IMR-90 (cell line): Measurements from ENCODE around the gene RADIL. TPM values are rescaled to one million over a fixed set of nuclear protein-coding genes. Genes with fewer than 3 reads are reported as not detected.

ENCODE experiments used
- ATAC-seq: fragments of 200-7000 bp; cut with Tn5 transposase; 2 replicates; pipeline ENCODE4 v1.9.1; 2020; ENCODE audit warnings: low read depth, mild to moderate bottlenecking, moderate library complexity
- BruUV-seq: library from RNA; stranded (reverse); fragments of 400-500 nt; replicated peaks from 2 replicates; lab custom pipeline; 2021; lab: Mats Ljungman, UMichigan
- CTCF ChIA-PET: fragments of 300-600 bp; formaldehyde crosslinking; extraction: SDS; loops from one replicate; lab custom pipeline; 2021; ENCODE audit warnings: antibody characterized with exemption; lab: Yijun Ruan, JAX
- POLR2A ChIA-PET: fragments of 300-600 bp; sonication (Branson Sonifier 250); formaldehyde crosslinking; loops from one replicate; lab custom pipeline; 2022; ENCODE audit warnings: antibody characterized with exemption; ENCODE audit not compliant: unreplicated experiment; lab: Charles Lee
- DNase-seq: peaks from one replicate; pipeline ENCODE4 v3.0.0; 2013
- H2AFZ ChIP-seq: replicated peaks from 2 replicates; pipeline ENCODE3; 2013; ENCODE audit warnings: low read length, mild to moderate bottlenecking; ENCODE audit not compliant: poor library complexity
- H2AK5ac ChIP-seq: 2 replicates; pipeline ENCODE4 v1.6.1; 2013; ENCODE audit warnings: low read depth, low read length, inconsistent platforms
- H2AK9ac ChIP-seq: replicated peaks from 2 replicates; pipeline ENCODE3; 2013; ENCODE audit warnings: mild to moderate bottlenecking, low read depth, low read length, moderate library complexity; ENCODE audit not compliant: poor library complexity
- H2BK120ac ChIP-seq: 2 replicates; pipeline ENCODE4 v1.6.1; 2013; ENCODE audit warnings: low read depth, low read length, inconsistent platforms
- H2BK15ac ChIP-seq: 3 replicates; pipeline ENCODE4 v1.6.1; 2013; ENCODE audit warnings: low read depth, low read length, inconsistent platforms
- H2BK20ac ChIP-seq: 2 replicates; pipeline ENCODE4 v1.6.1; 2013; ENCODE audit warnings: low read depth, mild to moderate bottlenecking, inconsistent platforms, low read length, moderate library complexity
- H2BK5ac ChIP-seq: 2 replicates; pipeline ENCODE4 v1.6.1; 2013; ENCODE audit warnings: mild to moderate bottlenecking, low read depth, low read length, inconsistent platforms; ENCODE audit not compliant: poor library complexity, severe bottlenecking
- H3K14ac ChIP-seq: replicated peaks from 2 replicates; pipeline ENCODE4 v1.6.1; 2013; ENCODE audit warnings: low read depth, low read length, inconsistent platforms
- H3K18ac ChIP-seq: 2 replicates; pipeline ENCODE4 v1.6.1; 2013; ENCODE audit warnings: low read depth, low read length, control low read depth
- H3K23ac ChIP-seq: 2 replicates; pipeline ENCODE4 v1.6.1; 2013; ENCODE audit warnings: low read depth, low read length, inconsistent platforms
- H3K27ac ChIP-seq: 2 replicates; pipeline ENCODE4 v1.5.1; 2013; ENCODE audit warnings: mild to moderate bottlenecking, control low read depth, low read length; ENCODE audit not compliant: insufficient read depth
- H3K27me3 ChIP-seq: 2 replicates; pipeline ENCODE4 v1.6.1; 2013; ENCODE audit warnings: low read length; ENCODE audit not compliant: control insufficient read depth, insufficient read depth
- H3K36me3 ChIP-seq: 2 replicates; pipeline ENCODE4 v1.6.1; 2013; ENCODE audit warnings: low read length, mixed read lengths; ENCODE audit not compliant: control insufficient read depth, insufficient read depth
- H3K4ac ChIP-seq: 2 replicates; pipeline ENCODE4 v1.6.1; 2013; ENCODE audit warnings: low read depth, low read length, inconsistent platforms
- H3K4me1 ChIP-seq: 2 replicates; pipeline ENCODE4 v1.6.1; 2013; ENCODE audit warnings: low read length, mixed read lengths; ENCODE audit not compliant: control insufficient read depth, insufficient read depth
- H3K4me2 ChIP-seq: 2 replicates; pipeline ENCODE4 v1.6.1; 2013; ENCODE audit warnings: low read depth, mild to moderate bottlenecking, control low read depth, low read length, moderate library complexity
- H3K4me3 ChIP-seq: 2 replicates; pipeline ENCODE4 v1.5.1; 2013; ENCODE audit warnings: low read depth, mild to moderate bottlenecking, control low read depth, low read length, moderate library complexity; ENCODE audit not compliant: insufficient read depth
- H3K56ac ChIP-seq: 2 replicates; pipeline ENCODE4 v1.6.1; 2013; ENCODE audit warnings: low read length, inconsistent platforms; ENCODE audit not compliant: insufficient read depth; ENCODE audit errors: extremely low read depth
- H3K79me1 ChIP-seq, 2 experiments: 2 replicates each; pipeline ENCODE4 v1.6.1; 2013; ENCODE audit warnings: low read length in 2 of 2, inconsistent platforms in 1 of 2, low read depth in 1 of 2
- H3K9ac ChIP-seq: 2 replicates; pipeline ENCODE4 v1.6.1; 2013; ENCODE audit warnings: low read depth, low read length, control low read depth
- H3K9me1 ChIP-seq: 2 replicates; pipeline ENCODE4 v1.6.1; 2013; ENCODE audit warnings: low read length, inconsistent platforms; ENCODE audit not compliant: insufficient read depth
- H3K9me3 ChIP-seq: 2 replicates; pipeline ENCODE4 v1.6.1; 2013; ENCODE audit warnings: low read length; ENCODE audit not compliant: control insufficient read depth, insufficient read depth
- H4K20me1 ChIP-seq: 2 replicates; pipeline ENCODE4 v1.6.1; 2013; ENCODE audit warnings: low read length, inconsistent platforms; ENCODE audit not compliant: insufficient read depth
- H4K5ac ChIP-seq: 2 replicates; pipeline ENCODE4 v1.6.1; 2013; ENCODE audit warnings: mild to moderate bottlenecking, low read depth, low read length, control low read depth
- H4K8ac ChIP-seq, 2 experiments: 2 replicates each; pipeline ENCODE4 v1.6.1; 2013; ENCODE audit warnings: low read depth in 2 of 2, low read length in 2 of 2, control low read depth in 1 of 2, inconsistent platforms in 1 of 2
- H4K91ac ChIP-seq: 2 replicates; pipeline ENCODE4 v1.6.1; 2013; ENCODE audit warnings: low read depth, low read length, inconsistent platforms; ENCODE audit not compliant: insufficient read depth
- ELK1 ChIP-seq: fragments of 150-350 bp; IDR thresholded peaks from 2 replicates; pipeline ENCODE4 v1.6.1; 2016; ENCODE audit warnings: low read depth, mild to moderate bottlenecking, low read length, moderate library complexity, borderline replicate concordance
- MAFK ChIP-seq: IDR thresholded peaks from 2 replicates; pipeline ENCODE4 v1.6.1; 2012; ENCODE audit warnings: low read depth, low read length, improper control_type of control experiment
- MXI1 ChIP-seq: IDR thresholded peaks from 2 replicates; pipeline ENCODE4 v1.6.1; 2012; ENCODE audit warnings: low read depth, mild to moderate bottlenecking, low read length, moderate library complexity, borderline replicate concordance
- RAD21 ChIP-seq: IDR thresholded peaks from 2 replicates; pipeline ENCODE4 v1.6.1; 2012; ENCODE audit warnings: low read length, improper control_type of control experiment
- RCOR1 ChIP-seq: IDR thresholded peaks from 2 replicates; pipeline ENCODE4 v1.6.1; 2012; ENCODE audit warnings: mild to moderate bottlenecking, low read length, improper control_type of control experiment; ENCODE audit not compliant: insufficient replicate concordance
- WGBS, 2 experiments: methylation state at CpG; one replicate each; pipeline versions ENCODE4 v1.1.5 to v1.1.7; 2013; ENCODE audit warnings: missing lambda C conversion rate in 2 of 2; ENCODE audit not compliant: insufficient read length in 1 of 2; ENCODE audit errors: extremely low coverage in 2 of 2; 5-methylcytosine and 5-hydroxymethylcytosine counted together
- dilution Hi-C: fragments of 300-500 bp; cut with HindIII; formaldehyde crosslinking; loops from one replicate; pipeline ENCODE4 v1.14.3; 2018; ENCODE audit warnings: low sequenced_read_pairs; ENCODE audit not compliant: unreplicated experiment
- in situ Hi-C: fragments of 300-500 bp; cut with MboI; formaldehyde crosslinking; loops from 3 replicates; pipeline ENCODE4 v1.14.3; 2019; ENCODE audit warnings: low sequenced_read_pairs, inconsistent platforms, mixed read lengths
- intact Hi-C: fragments of 100-400 bp; cut with micrococcal nuclease; formaldehyde crosslinking; loops from 2 replicates; pipeline ENCODE4 v1.10.0; 2022
- polyA plus RNA-seq, 3 experiments: library from polyadenylated mRNA; depleted of rRNA; stranded (reverse); fragments of >200 nt; gene quantifications; 2 replicates each; pipeline ENCODE4 v1.2.3, GENCODE V29; 2012; ENCODE audit warnings: low replicate concordance in 1 of 3
- total RNA-seq: library from RNA; depleted of rRNA; stranded (reverse); fragments of >200 nt; gene quantifications from 2 replicates; pipeline ENCODE4 v1.2.3, GENCODE V29; 2012

Gene RADIL
- total and polyA plus RNA-seq, 2 of the 4 experiments (the other 2 are of a cell fraction), result 0.18 to 0.48 TPM

GRCh38 chr7:4790516-4790991 is 93.0 kb downstream of the RADIL start:
- BruUV-seq, result no TSS peak
- DNase-seq, result no peak
- Histone ChIP-seq H3K4me2 (no peak overlapping the region), H3K56ac (no peak overlapping the region), H2BK5ac (no peak overlapping the region), H3K4me1 (no peaks in the 10 kb centered on the region), H4K5ac (no peak overlapping the region), H4K91ac (no peak overlapping the region), H4K20me1 (no peaks in the 10 kb centered on the region), H4K8ac (no peak overlapping the region), H2AFZ (no peak overlapping the region), H3K9me1 (0 out of 2 replicates have a peak, but pooled peaks cover 3% of the 10 kb centered on the region), H3K23ac (no peak overlapping the region), H3K36me3 (peaks cover 60% of the 10 kb centered on the region), H2BK15ac (no peak overlapping the region), H3K9me3 (no peaks in the 10 kb centered on the region), H3K4me3 (no peak overlapping the region), H2BK120ac (no peak overlapping the region), H3K4ac (no peak overlapping the region), H3K9ac (no peak overlapping the region), H3K27me3 (no peaks in the 10 kb centered on the region), H2AK9ac (no peak overlapping the region), H2AK5ac (no peak overlapping the region), H3K18ac (no peak overlapping the region), H2BK20ac (no peak overlapping the region), H3K27ac (no peak overlapping the region), H3K14ac (no peak overlapping the region), H3K79me1 (no peaks in the 10 kb centered on the region)
- intact Hi-C loops, result no loop called here
- ChIA-PET POLR2A (no interaction called here), CTCF (no interaction called here)
- dilution Hi-C loops, result no loop called here
- WGBS, 2 experiments, result 98% methylated on average over 15 of the region's 24 CpGs; no CpG with 5 or more reads in 1 of the 2 experiments
- no peak for ATAC-seq
- TF ChIP-seq MXI1 (no peak), RAD21 (no peak), ELK1 (no peak), RCOR1 (no peak), MAFK (no peak)
- in situ Hi-C loops, result no loop called here
